HepG2 (cell line): Measurements from ENCODE around the gene DST. TPM values are rescaled to one million over a fixed set of nuclear protein-coding genes. Genes with fewer than 3 reads are reported as not detected.
A peak's percentile ranks its signal among the peaks of the same experiment; 100 is the strongest.

Experiments
- ATM ChIP-seq: fragments of 450-650 bp; IDR thresholded peaks from 2 replicates; pipeline ENCODE4 v1.7.1; 2017; ENCODE audit warnings: mild to moderate bottlenecking, borderline replicate concordance
- EP300 ChIP-seq, 3 experiments: sonication (generic) in 1 of 3; formaldehyde crosslinking in 1 of 3; IDR thresholded peaks; 2 replicates each; pipeline versions ENCODE4 v1.5.1 to v1.6.1; 2011 to 2020; ENCODE audit warnings: low read depth in 2 of 3, low read length in 2 of 3, borderline replicate concordance in 1 of 3, improper control_type of control experiment in 1 of 3, mild to moderate bottlenecking in 1 of 3, missing genetic modification reagents in 1 of 3, moderate library complexity in 1 of 3
- FOXA3 ChIP-seq: IDR thresholded peaks from 2 replicates; pipeline ENCODE4 v1.6.1; 2016; ENCODE audit warnings: missing genetic modification reagents, missing compliant biosample characterization
- FOXO1 ChIP-seq: sonication (generic); formaldehyde crosslinking; IDR thresholded peaks from 2 replicates; pipeline ENCODE4 v1.4.0; 2020; ENCODE audit warnings: missing genetic modification reagents
- HHEX ChIP-seq: IDR thresholded peaks from 2 replicates; pipeline ENCODE4 v1.6.1; 2016; ENCODE audit warnings: control low read depth
- PTBP1 ChIP-seq: fragments of 200-400 bp; formaldehyde crosslinking; IDR thresholded peaks from 2 replicates; pipeline ENCODE4 v1.6.1; 2018; ENCODE audit warnings: low read length, low read depth; ENCODE audit not compliant: poor library complexity, severe bottlenecking
- RXRB ChIP-seq: IDR thresholded peaks from 2 replicates; pipeline ENCODE4 v1.6.1; 2016; ENCODE audit warnings: borderline replicate concordance, missing genetic modification reagents, missing compliant biosample characterization
- SIX1 ChIP-seq: sonication (generic); formaldehyde crosslinking; IDR thresholded peaks from 2 replicates; pipeline ENCODE4 v1.4.0; 2020; ENCODE audit warnings: missing genetic modification reagents, borderline replicate concordance
- SOX13 ChIP-seq, 3 experiments: fragments of 450-650 bp in 1 of 3; sonication (generic) in 1 of 3; formaldehyde crosslinking in 1 of 3; IDR thresholded peaks in 2 of 3; conservative IDR thresholded peaks in 1 of 3; 2 replicates each; pipeline versions ENCODE4 v1.5.0 to v1.6.1; 2016 to 2020; ENCODE audit warnings: antibody characterized with exemption in 1 of 3, mild to moderate bottlenecking in 1 of 3, missing compliant biosample characterization in 1 of 3, missing genetic modification reagents in 1 of 3, moderate library complexity in 1 of 3
- TBX2 ChIP-seq: sonication (generic); formaldehyde crosslinking; IDR thresholded peaks from 2 replicates; pipeline ENCODE4 v1.5.0; 2020; ENCODE audit warnings: missing genetic modification reagents, mild to moderate bottlenecking, borderline replicate concordance
- ZNF337 ChIP-seq: sonication (generic); formaldehyde crosslinking; IDR thresholded peaks from 2 replicates; pipeline ENCODE4 v1.5.1; 2020; ENCODE audit warnings: missing genetic modification reagents, low read depth, mild to moderate bottlenecking, borderline replicate concordance
- ZNF609 ChIP-seq: sonication (generic); formaldehyde crosslinking; IDR thresholded peaks from 2 replicates; pipeline ENCODE4 v1.4.0; 2020; ENCODE audit warnings: mild to moderate bottlenecking, missing genetic modification reagents, borderline replicate concordance
- ZUFSP ChIP-seq: sonication (generic); formaldehyde crosslinking; IDR thresholded peaks from 2 replicates; pipeline ENCODE4 v1.9.0; 2021; ENCODE audit warnings: missing genetic modification reagents, mild to moderate bottlenecking, borderline replicate concordance
- polyA plus RNA-seq, 8 experiments: library from polyadenylated mRNA; depleted of rRNA in 3 of 8; stranded (reverse) in 7 of 8; unstranded in 1 of 8; fragments of >200 nt; fragmentation: Illumina TruSeq in 4 of 8; extraction: Trizol in 4 of 8; gene quantifications; 2 replicates each; pipeline versions ENCODE4 v1.2.1 to v1.2.3, GENCODE V29; 2011 to 2016; ENCODE audit warnings: low read depth in 4 of 8, missing spikeins in 1 of 8, mixed read lengths in 1 of 8; ENCODE audit not compliant: insufficient read depth in 1 of 8
- total RNA-seq, 5 experiments: library from RNA; depleted of rRNA; stranded (reverse); fragments of >200 nt; fragmentation: Illumina TruSeq; extraction: Trizol; gene quantifications; 2 replicates each; pipeline ENCODE4 v1.2.3, GENCODE V29; 2016; ENCODE audit warnings: low read depth in 1 of 5
- TF ChIP-seq, protein P1 (sequence below): IDR thresholded peaks from 2 replicates; pipeline ENCODE4 v1.4.0; 2020; ENCODE audit warnings: mild to moderate bottlenecking, missing genetic modification reagents
- TF ChIP-seq, protein P2 (sequence below): IDR thresholded peaks from 2 replicates; pipeline ENCODE4 v1.6.1; 2016; ENCODE audit warnings: low read depth

Gene DST
- total and polyA plus RNA-seq, 2 of the 13 experiments (the other 11 are each of a cell fraction or from before 2014, with no cell fraction given), result 64.4 to 89.0 TPM

- TF ChIP-seq, protein P1, sequence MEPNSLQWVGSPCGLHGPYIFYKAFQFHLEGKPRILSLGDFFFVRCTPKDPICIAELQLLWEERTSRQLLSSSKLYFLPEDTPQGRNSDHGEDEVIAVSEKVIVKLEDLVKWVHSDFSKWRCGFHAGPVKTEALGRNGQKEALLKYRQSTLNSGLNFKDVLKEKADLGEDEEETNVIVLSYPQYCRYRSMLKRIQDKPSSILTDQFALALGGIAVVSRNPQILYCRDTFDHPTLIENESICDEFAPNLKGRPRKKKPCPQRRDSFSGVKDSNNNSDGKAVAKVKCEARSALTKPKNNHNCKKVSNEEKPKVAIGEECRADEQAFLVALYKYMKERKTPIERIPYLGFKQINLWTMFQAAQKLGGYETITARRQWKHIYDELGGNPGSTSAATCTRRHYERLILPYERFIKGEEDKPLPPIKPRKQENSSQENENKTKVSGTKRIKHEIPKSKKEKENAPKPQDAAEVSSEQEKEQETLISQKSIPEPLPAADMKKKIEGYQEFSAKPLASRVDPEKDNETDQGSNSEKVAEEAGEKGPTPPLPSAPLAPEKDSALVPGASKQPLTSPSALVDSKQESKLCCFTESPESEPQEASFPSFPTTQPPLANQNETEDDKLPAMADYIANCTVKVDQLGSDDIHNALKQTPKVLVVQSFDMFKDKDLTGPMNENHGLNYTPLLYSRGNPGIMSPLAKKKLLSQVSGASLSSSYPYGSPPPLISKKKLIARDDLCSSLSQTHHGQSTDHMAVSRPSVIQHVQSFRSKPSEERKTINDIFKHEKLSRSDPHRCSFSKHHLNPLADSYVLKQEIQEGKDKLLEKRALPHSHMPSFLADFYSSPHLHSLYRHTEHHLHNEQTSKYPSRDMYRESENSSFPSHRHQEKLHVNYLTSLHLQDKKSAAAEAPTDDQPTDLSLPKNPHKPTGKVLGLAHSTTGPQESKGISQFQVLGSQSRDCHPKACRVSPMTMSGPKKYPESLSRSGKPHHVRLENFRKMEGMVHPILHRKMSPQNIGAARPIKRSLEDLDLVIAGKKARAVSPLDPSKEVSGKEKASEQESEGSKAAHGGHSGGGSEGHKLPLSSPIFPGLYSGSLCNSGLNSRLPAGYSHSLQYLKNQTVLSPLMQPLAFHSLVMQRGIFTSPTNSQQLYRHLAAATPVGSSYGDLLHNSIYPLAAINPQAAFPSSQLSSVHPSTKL (CRISPR knock-in tag), result peak; percentile 91
- TF ChIP-seq HHEX (peak; percentile 42; the same call in 1 of the 2 replicates), ZUFSP (CRISPR knock-in tag) (no peak), ZNF609 (peak; percentile 91), FOXO1 (CRISPR knock-in tag) (0 out of 2 replicates have a peak, but pooled peaks have one; percentile 32), SIX1 (CRISPR knock-in tag) (peak; percentile 64; the same call in 1 of the 2 replicates), EP300 (IDR thresholded peaks at IDR 0.05; ENCODE audit: low read depth in 2 of 2, low read length in 2 of 2) (peak in 1 of 2 experiments; percentile 83; a peak in 2 of 4 replicates), EP300 (CRISPR knock-in tag; IDR thresholded peaks at IDR 0.05; ENCODE audit: borderline replicate concordance) (no peak), TBX2 (CRISPR knock-in tag) (peak; percentile 19; the same call in 1 of the 2 replicates), FOXA3 (CRISPR knock-in tag) (peak; percentile 93), ATM (no peak), ZNF337 (CRISPR knock-in tag) (no peak), PTBP1 (no peak), RXRB (CRISPR knock-in tag) (peak; percentile 85; the same call in 1 of the 2 replicates), SOX13 (IDR thresholded peaks at IDR 0.05) (no peak), SOX13 (CRISPR knock-in tag; conservative IDR thresholded peaks at IDR 0.05 in 1 of 2, IDR thresholded peaks at IDR 0.05 in 1 of 2) (peak in 1 of 2 experiments; percentile 75; a peak in 1 of 4 replicates)
- TF ChIP-seq, protein P2, sequence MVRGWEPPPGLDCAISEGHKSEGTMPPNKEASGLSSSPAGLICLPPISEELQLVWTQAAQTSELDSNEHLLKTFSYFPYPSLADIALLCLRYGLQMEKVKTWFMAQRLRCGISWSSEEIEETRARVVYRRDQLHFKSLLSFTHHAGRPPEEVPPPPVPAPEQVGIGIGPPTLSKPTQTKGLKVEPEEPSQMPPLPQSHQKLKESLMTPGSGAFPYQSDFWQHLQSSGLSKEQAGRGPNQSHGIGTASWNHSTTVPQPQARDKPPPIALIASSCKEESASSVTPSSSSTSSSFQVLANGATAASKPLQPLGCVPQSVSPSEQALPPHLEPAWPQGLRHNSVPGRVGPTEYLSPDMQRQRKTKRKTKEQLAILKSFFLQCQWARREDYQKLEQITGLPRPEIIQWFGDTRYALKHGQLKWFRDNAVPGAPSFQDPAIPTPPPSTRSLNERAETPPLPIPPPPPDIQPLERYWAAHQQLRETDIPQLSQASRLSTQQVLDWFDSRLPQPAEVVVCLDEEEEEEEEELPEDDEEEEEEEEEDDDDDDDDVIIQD (CRISPR knock-in tag), result peak; percentile 58; the same call in 1 of the 2 replicates
These were observed 42.5 kb upstream of the DST start (continued) for GRCh38 chr6:56685102-56685733.
